Measurements from ENCODE around the gene SLC30A1. TPM values are rescaled to one million over a fixed set of nuclear protein-coding genes. Genes with fewer than 3 reads are reported as not detected.

SLC30A1 gene
- total and polyA plus RNA-seq, 2 of the 8 experiments (the other 6 are each of a cell fraction or from before 2014, with no cell fraction given), result 4.5 to 14.0 TPM

DNA sequence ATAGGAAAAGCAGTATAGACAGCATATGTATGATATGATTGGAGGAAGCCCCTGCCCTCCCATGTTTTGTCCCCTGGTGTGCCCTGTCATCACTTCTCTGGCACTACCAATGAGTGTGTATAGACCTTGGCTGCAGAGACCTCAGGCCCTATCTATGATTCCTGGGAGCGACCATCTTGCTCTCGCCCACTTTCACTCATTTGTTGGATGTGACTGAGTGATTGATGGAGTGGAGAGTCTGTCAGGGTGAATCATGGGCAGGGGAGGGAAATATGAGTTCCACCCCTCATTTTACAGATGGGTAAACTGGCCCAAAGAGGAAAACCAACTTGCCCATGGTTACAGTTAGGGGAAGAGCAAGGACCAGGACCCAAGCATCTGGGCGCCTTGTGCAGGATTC lies 14.9 kb downstream of the SLC30A1 start:
- no peak overlapping the region for H2BK15ac ChIP-seq (ENCODE audit: low read length)
- CTCF ChIA-PET (ENCODE audit: partially characterized antibody), result interaction anchor here (0.8 kb wide), 1 partner anchor 26 kb away, joined by 3 read pairs; no protein-coding TSS in a partner anchor
- H3K18ac ChIP-seq (ENCODE audit: extremely low read depth, low read length), result no peak overlapping the region
- no peak overlapping the region for H2BK120ac ChIP-seq (replicated peaks; ENCODE audit: low read depth, low read length)
- H2BK12ac ChIP-seq (ENCODE audit: low read depth, low read length), result no peak overlapping the region
- no peak overlapping the region for H4K91ac ChIP-seq (replicated peaks; ENCODE audit: insufficient read length, low read length)
- H3K9me3 ChIP-seq (ENCODE audit: insufficient read depth in 2 of 2, low read depth in 1 of 2, low read length in 1 of 2), result no peaks in the 10 kb centered on the region
- no peak overlapping the region for H2AK5ac ChIP-seq (ENCODE audit: low read depth, low read length)
- H2AFZ ChIP-seq (ENCODE audit: low read length), result no peak overlapping the region
- WGBS, 2 experiments (ENCODE audit: extremely low coverage in 1 of 2, insufficient coverage in 1 of 2, insufficient read length in 1 of 2, insufficient replicate concordance in 2 of 2, low coverage in 1 of 2, low lambda C conversion rate in 2 of 2, missing lambda C conversion rate in 1 of 2), result 86% methylated on average over 3 of the region's 3 CpGs; no CpG with 5 or more reads in 1 of the 2 experiments
- H3K4me2 ChIP-seq (ENCODE audit: insufficient read depth in 1 of 2, low read depth in 2 of 2, low read length in 2 of 2), result no peak overlapping the region
- TF ChIP-seq POU5F1 (IDR thresholded peaks at IDR 0.05; ENCODE audit: low read depth, low read length), result no peak
- TF ChIP-seq TAF1 (IDR thresholded peaks at IDR 0.05; ENCODE audit: low read depth, low read length), result no peak
- TF ChIP-seq SUZ12 (IDR thresholded peaks at IDR 0.05; ENCODE audit: low read length), result no peak
- TF ChIP-seq, protein P1, sequence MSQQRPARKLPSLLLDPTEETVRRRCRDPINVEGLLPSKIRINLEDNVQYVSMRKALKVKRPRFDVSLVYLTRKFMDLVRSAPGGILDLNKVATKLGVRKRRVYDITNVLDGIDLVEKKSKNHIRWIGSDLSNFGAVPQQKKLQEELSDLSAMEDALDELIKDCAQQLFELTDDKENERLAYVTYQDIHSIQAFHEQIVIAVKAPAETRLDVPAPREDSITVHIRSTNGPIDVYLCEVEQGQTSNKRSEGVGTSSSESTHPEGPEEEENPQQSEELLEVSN (IDR thresholded peaks at IDR 0.05), result no peak
- TF ChIP-seq YY1 (IDR thresholded peaks at IDR 0.05; ENCODE audit: low read depth, low read length), result no peak
- TF ChIP-seq, protein P2, sequence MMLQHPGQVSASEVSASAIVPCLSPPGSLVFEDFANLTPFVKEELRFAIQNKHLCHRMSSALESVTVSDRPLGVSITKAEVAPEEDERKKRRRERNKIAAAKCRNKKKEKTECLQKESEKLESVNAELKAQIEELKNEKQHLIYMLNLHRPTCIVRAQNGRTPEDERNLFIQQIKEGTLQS (IDR thresholded peaks at IDR 0.05; ENCODE audit: insufficient read depth, low read depth, low read length), result no peak
- TF ChIP-seq EGR1 (IDR thresholded peaks at IDR 0.05; ENCODE audit: borderline replicate concordance, low read depth, low read length), result no peak
- no peak for TF ChIP-seq CTBP2 (IDR thresholded peaks at IDR 0.05; ENCODE audit: borderline replicate concordance, insufficient read depth, insufficient read length, low read length)
- no peak for TF ChIP-seq KDM4A (IDR thresholded peaks at IDR 0.05; ENCODE audit: low read depth, low read length, severe bottlenecking)
- no peak for TF ChIP-seq RNF2 (IDR thresholded peaks at IDR 0.05; ENCODE audit: borderline replicate concordance, low read depth, low read length, missing control alignments, poor library complexity, severe bottlenecking)
- TF ChIP-seq SP2 (IDR thresholded peaks at IDR 0.05; ENCODE audit: low read length), result no peak
- TF ChIP-seq MAFK (IDR thresholded peaks at IDR 0.05; ENCODE audit: low read depth, low read length), result no peak
- no peak overlapping the region for H4K8ac ChIP-seq (ENCODE audit: extremely low read depth, insufficient read depth, low read length)
- H3K4me3 ChIP-seq (ENCODE audit: extremely low read depth in 1 of 4, insufficient read depth in 2 of 4, low read depth in 3 of 4, low read length in 4 of 4), result no peak overlapping the region
- H3K27ac ChIP-seq (ENCODE audit: low read depth, low read length), result no peak overlapping the region
- no peak overlapping the region for H3K14ac ChIP-seq (ENCODE audit: insufficient read length)
- FAIRE-seq (no peak), DNase-seq (ENCODE audit: low read depth in 1 of 2, low spot score in 2 of 2) (peak in 1 of 2 experiments; percentile 13)
- POLR2A ChIA-PET (ENCODE audit: partially characterized antibody), result no interaction called here
- H3K4ac ChIP-seq (replicated peaks; ENCODE audit: insufficient read length, low read depth, low read length), result no peak overlapping the region
- no peaks in the 10 kb centered on the region for H3K23me2 ChIP-seq (ENCODE audit: low read depth, low read length)
- no peaks in the 10 kb centered on the region for H4K20me1 ChIP-seq (replicated peaks in 1 of 2; ENCODE audit: control insufficient read depth in 1 of 2, insufficient read depth in 2 of 2, low read length in 2 of 2)
- H3K27me3 ChIP-seq (replicated peaks in 1 of 4; ENCODE audit: control insufficient read depth in 3 of 4, extremely low read depth in 1 of 4, insufficient read depth in 3 of 4, low read length in 3 of 4), result no peaks in the 10 kb centered on the region
- no peaks in the 10 kb centered on the region for H3K79me2 ChIP-seq (ENCODE audit: control insufficient read depth in 1 of 2, insufficient read depth in 2 of 2, low read length in 2 of 2)
- no peaks in the 10 kb centered on the region for H3K36me3 ChIP-seq (ENCODE audit: control insufficient read depth in 2 of 4, insufficient read depth in 4 of 4, low read length in 3 of 4)
- H3K23ac ChIP-seq (ENCODE audit: insufficient read length), result no peak overlapping the region
- no peaks in the 10 kb centered on the region for H3K79me1 ChIP-seq (ENCODE audit: low read depth, low read length)
- H3K56ac ChIP-seq (replicated peaks; ENCODE audit: insufficient read length, low read depth, low read length), result no peak overlapping the region
- H4K5ac ChIP-seq (ENCODE audit: insufficient read length, low read depth, low read length), result no peak overlapping the region
- H3K9ac ChIP-seq (replicated peaks in 1 of 4; ENCODE audit: extremely low read depth in 1 of 4, low read depth in 3 of 4, low read length in 3 of 4), result no peak overlapping the region
- H2BK5ac ChIP-seq (ENCODE audit: low read depth, low read length), result no peak overlapping the region
- no peaks in the 10 kb centered on the region for H3K4me1 ChIP-seq (replicated peaks in 1 of 4; ENCODE audit: control insufficient read depth in 3 of 4, insufficient read depth in 4 of 4, low read length in 3 of 4)
- H2BK20ac ChIP-seq (ENCODE audit: low read length), result no peak overlapping the region
